GM12878 (cell line): ENCODE results near the gene TIMM17B.

Experiments
- CEBPB ChIP-seq, 2 experiments: fragments of 150-350 bp in 1 of 2; IDR thresholded peaks; 2 replicates each; pipeline ENCODE4 v1.6.1; 2012 to 2014; ENCODE audit warnings: low read depth in 2 of 2, low read length in 2 of 2, borderline replicate concordance in 1 of 2, inconsistent platforms in 1 of 2
- CTCF ChIP-seq, 3 experiments: IDR thresholded peaks in 2 of 3; conservative IDR thresholded peaks in 1 of 3; 2 replicates each; pipeline ENCODE4 v1.5.1; 2011; ENCODE audit warnings: low read depth in 3 of 3, low read length in 3 of 3, mild to moderate bottlenecking in 3 of 3, control low read depth in 2 of 3, moderate library complexity in 2 of 3, inconsistent platforms in 1 of 3, mixed read lengths in 1 of 3; ENCODE audit not compliant: control insufficient read depth in 2 of 3, insufficient read depth in 1 of 3; ENCODE audit errors: extremely low read depth in 1 of 3
- EED ChIP-seq: sonication (generic); IDR thresholded peaks from 2 replicates; pipeline ENCODE4 v1.6.1; 2016; ENCODE audit warnings: antibody characterized with exemption, low read depth
- HDAC6 ChIP-seq: fragments of 200-600 bp; sonication (generic); IDR thresholded peaks from one replicate; pipeline ENCODE4 v1.8.0; 2017; ENCODE audit warnings: antibody characterized with exemption; ENCODE audit not compliant: unreplicated experiment
- JUNB ChIP-seq: IDR thresholded peaks from 2 replicates; pipeline ENCODE4 v1.6.1; 2016; ENCODE audit warnings: antibody characterized with exemption, mild to moderate bottlenecking
- NFXL1 ChIP-seq: fragments of 450-650 bp; IDR thresholded peaks from 2 replicates; pipeline ENCODE4 v1.6.1; 2017; ENCODE audit warnings: antibody characterized with exemption, mild to moderate bottlenecking, borderline replicate concordance
- RBBP5 ChIP-seq: fragments of 200-600 bp; sonication (generic); conservative IDR thresholded peaks from 2 replicates; pipeline ENCODE4 v1.6.1; 2016
- SMAD1 ChIP-seq: fragments of 450-650 bp; IDR thresholded peaks from 2 replicates; pipeline ENCODE4 v1.6.1; 2018; ENCODE audit warnings: mild to moderate bottlenecking, low read depth; ENCODE audit not compliant: partially characterized antibody
- SPI1 ChIP-seq: IDR thresholded peaks from 2 replicates; pipeline ENCODE4 v1.6.1; 2011; ENCODE audit warnings: low read depth, mild to moderate bottlenecking, low read length, moderate library complexity, borderline replicate concordance; ENCODE audit not compliant: insufficient read depth
- STAT1 ChIP-seq: fragments of 450-650 bp; conservative IDR thresholded peaks from 2 replicates; pipeline ENCODE4 v1.6.1; 2014; ENCODE audit warnings: antibody characterized with exemption, mild to moderate bottlenecking
- TCF3 ChIP-seq: IDR thresholded peaks from 2 replicates; pipeline ENCODE4 v1.6.1; 2012; ENCODE audit warnings: low read depth, mild to moderate bottlenecking, low read length, borderline replicate concordance; ENCODE audit not compliant: insufficient read depth
- ZBTB11 ChIP-seq: fragments of 450-650 bp; formaldehyde crosslinking; IDR thresholded peaks from 2 replicates; pipeline ENCODE4 v1.5.0; 2022; ENCODE audit warnings: mild to moderate bottlenecking, missing genetic modification characterization
- ZNF274 ChIP-seq: IDR thresholded peaks from one replicate; pipeline ENCODE4 v1.8.0; 2011; ENCODE audit not compliant: insufficient read length, insufficient read depth
- ZSCAN29 ChIP-seq: fragments of 450-650 bp; IDR thresholded peaks from 2 replicates; pipeline ENCODE4 v1.6.1; 2017; ENCODE audit warnings: mild to moderate bottlenecking, moderate library complexity

GRCh38 chrX:48891402-48892288, 5.9 kb downstream of the TIMM17B start:
- TF ChIP-seq JUNB (no peak), CTCF (IDR thresholded peaks at IDR 0.05 in 2 of 3, conservative IDR thresholded peaks at IDR 0.05 in 1 of 3; ENCODE audit: control insufficient read depth in 2 of 3, extremely low read depth in 1 of 3, insufficient read depth in 1 of 3, low read depth in 3 of 3, low read length in 3 of 3) (peak; percentile 41 to 70 (median 51); a peak in 5 of 6 replicates), TCF3 (no peak), SPI1 (no peak), HDAC6 (no peak), ZSCAN29 (no peak), STAT1 (no peak), CEBPB (IDR thresholded peaks at IDR 0.05; ENCODE audit: borderline replicate concordance in 1 of 2, low read depth in 2 of 2, low read length in 2 of 2) (no peak), RBBP5 (no peak), NFXL1 (no peak), ZBTB11 (CRISPR knock-in tag) (no peak), ZNF274 (no peak), EED (no peak), SMAD1 (no peak)
